Right lobe of liver (tissue), 6 donors: ENCODE results near the gene SGCG. TPM values are rescaled to one million over a fixed set of nuclear protein-coding genes. Genes with fewer than 3 reads are reported as not detected.

Experiments used
- ATAC-seq, 4 donors: fragments of 200-7000 bp; cut with Tn5 transposase; one replicate each; pipeline ENCODE4 v1.9.1; 2020; ENCODE audit warnings: mild to moderate bottlenecking in 4 of 4, moderate library complexity in 4 of 4
- DNase-seq, 3 donors: peaks; one replicate each; pipeline ENCODE4 v3.0.0-alpha.2; 2020
- H3K27ac ChIP-seq, 3 donors: fragments of 200-600 bp; one replicate each; pipeline ENCODE4 v1.8.0; 2022
- H3K27me3 ChIP-seq, 2 donors: fragments of 200-600 bp; one replicate each; pipeline ENCODE4 v1.8.0; 2022
- H3K36me3 ChIP-seq, 4 donors: fragments of 200-600 bp; sonication (generic) in 1 of 4; one replicate each; pipeline versions ENCODE4 v1.5.1 to v1.8.0; 2017 to 2022; ENCODE audit warnings: control low read depth in 1 of 4
- H3K4me1 ChIP-seq, 4 donors: fragments of 200-600 bp; sonication (generic) in 1 of 4; one replicate each; pipeline versions ENCODE4 v1.5.1 to v1.8.0; 2017 to 2022; ENCODE audit warnings: control low read depth in 1 of 4
- H3K4me3 ChIP-seq, 3 donors: fragments of 200-600 bp; one replicate each; pipeline ENCODE4 v1.8.0; 2022
- H3K9me3 ChIP-seq, 4 donors: fragments of 200-600 bp; sonication (generic) in 1 of 4; one replicate each; pipeline versions ENCODE4 v1.5.1 to v1.8.0; 2017 to 2022; ENCODE audit warnings: control low read depth in 1 of 4
- POLR2A ChIP-seq: fragments of 450-650 bp; IDR thresholded peaks from one replicate; pipeline ENCODE4 v1.6.1; 2017; ENCODE audit warnings: antibody characterized with exemption, mild to moderate bottlenecking
- WGBS: methylation state at CpG from one replicate; pipeline ENCODE4 v1.1.6; 2018; ENCODE audit warnings: low coverage, low lambda C conversion rate; ENCODE audit not compliant: insufficient coverage; ENCODE audit errors: missing lambda C conversion rate; 5-methylcytosine and 5-hydroxymethylcytosine counted together
- intact Hi-C, 2 donors: fragments of 100-400 bp; cut with DNase I; formaldehyde crosslinking; loops; one replicate each; pipeline versions ENCODE4 v1.11.2 to v1.14.1; 2022
- total RNA-seq, 6 experiments: library from RNA; depleted of rRNA in 2 of 6; stranded (reverse); fragments of >200 nt in 2 of 6; fragmentation: NEBNext Ultra II Directional in 3 of 6; extraction: Animal tissue kit (Norgen Biotek cat#: 25700) in 3 of 6; gene quantifications; one replicate each; pipeline versions ENCODE4 v1.1.0 to v1.2.4, GENCODE V29; 2016 to 2023
- TF ChIP-seq, protein P1 (sequence below), 4 donors: fragments of 200-600 bp in 3 of 4; fragments of 450-650 bp in 1 of 4; IDR thresholded peaks; one replicate each; pipeline versions ENCODE4 v1.5.1 to v1.8.0; 2016 to 2022; ENCODE audit warnings: antibody characterized with exemption in 4 of 4, mild to moderate bottlenecking in 2 of 4
- donor health status: DM: no; HTN: yes; CAD: no.
- donor health status: DM: no; HTN: no; CAD: no.
- donor health status: DM: no; HTN: no; CAD: no.
- donor health status: DM: no; HTN: yes; CAD: no.
- donor health status: DM: no; HTN: yes; CAD: no.

Gene SGCG
- total RNA-seq, 6 experiments from 2014 or later: not detected

DNA sequence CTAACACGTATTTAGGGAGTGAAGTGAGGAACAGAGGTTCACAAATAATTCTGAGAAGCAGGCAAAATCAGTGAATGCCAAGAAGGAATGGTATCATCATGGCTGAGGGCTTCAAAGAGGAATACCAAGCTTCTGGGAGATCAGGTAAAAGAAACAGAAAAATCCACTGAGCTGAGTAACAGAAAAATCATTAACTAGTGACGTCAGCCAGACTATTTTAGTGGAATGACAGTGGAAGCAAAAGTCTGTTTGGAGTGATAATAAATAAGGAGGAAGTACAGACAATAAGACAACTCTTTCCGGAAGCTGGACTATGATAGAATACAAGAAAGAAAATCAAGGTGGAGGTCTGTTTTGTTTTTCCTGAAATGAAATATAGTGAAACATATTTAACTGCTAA lies 169.2 kb downstream of the SGCG start:
- no peaks in the 10 kb centered on the region for H3K4me1 ChIP-seq
- TF ChIP-seq, protein P1, sequence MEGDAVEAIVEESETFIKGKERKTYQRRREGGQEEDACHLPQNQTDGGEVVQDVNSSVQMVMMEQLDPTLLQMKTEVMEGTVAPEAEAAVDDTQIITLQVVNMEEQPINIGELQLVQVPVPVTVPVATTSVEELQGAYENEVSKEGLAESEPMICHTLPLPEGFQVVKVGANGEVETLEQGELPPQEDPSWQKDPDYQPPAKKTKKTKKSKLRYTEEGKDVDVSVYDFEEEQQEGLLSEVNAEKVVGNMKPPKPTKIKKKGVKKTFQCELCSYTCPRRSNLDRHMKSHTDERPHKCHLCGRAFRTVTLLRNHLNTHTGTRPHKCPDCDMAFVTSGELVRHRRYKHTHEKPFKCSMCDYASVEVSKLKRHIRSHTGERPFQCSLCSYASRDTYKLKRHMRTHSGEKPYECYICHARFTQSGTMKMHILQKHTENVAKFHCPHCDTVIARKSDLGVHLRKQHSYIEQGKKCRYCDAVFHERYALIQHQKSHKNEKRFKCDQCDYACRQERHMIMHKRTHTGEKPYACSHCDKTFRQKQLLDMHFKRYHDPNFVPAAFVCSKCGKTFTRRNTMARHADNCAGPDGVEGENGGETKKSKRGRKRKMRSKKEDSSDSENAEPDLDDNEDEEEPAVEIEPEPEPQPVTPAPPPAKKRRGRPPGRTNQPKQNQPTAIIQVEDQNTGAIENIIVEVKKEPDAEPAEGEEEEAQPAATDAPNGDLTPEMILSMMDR (IDR thresholded peaks at IDR 0.05): no peak
- TF ChIP-seq POLR2A: no peak
- DNase-seq (no peak), ATAC-seq (peak in 2 of 4 donors; percentile 27 to 84)
- H3K9me3 ChIP-seq: no peaks in the 10 kb centered on the region
- no peak overlapping the region for H3K4me3 ChIP-seq
- no peak overlapping the region for H3K27ac ChIP-seq
- H3K27me3 ChIP-seq: no peaks in the 10 kb centered on the region
- no peaks in the 10 kb centered on the region for H3K36me3 ChIP-seq
- intact Hi-C loops: no loop called here
- WGBS: 63% methylated on average over 3 of the region's 3 CpGs

DNA sequence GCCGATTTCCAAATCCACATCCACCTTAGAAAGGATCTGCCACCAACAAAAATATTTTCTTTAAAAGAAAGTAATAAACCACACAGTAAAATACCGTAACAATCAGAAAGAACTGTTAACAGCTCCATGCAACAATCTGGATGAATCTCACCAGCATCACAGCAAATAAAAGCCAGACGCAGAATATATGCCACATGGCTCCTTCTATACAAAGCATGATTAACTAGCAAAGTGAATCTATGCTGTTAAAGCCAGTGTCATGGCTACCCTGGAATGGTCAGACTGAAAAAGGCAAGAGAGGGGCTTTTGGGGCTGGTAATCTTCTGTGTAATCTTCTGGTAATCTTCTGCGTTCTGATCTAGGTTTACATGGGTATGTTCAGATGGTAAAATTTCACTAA lies 171.4 kb downstream of the SGCG start:
- intact Hi-C loops: no loop called here
- no peak for TF ChIP-seq POLR2A
- TF ChIP-seq, protein P1 (IDR thresholded peaks at IDR 0.05): no peak
- H3K27me3 ChIP-seq: no peaks in the 10 kb centered on the region
- 57% methylated on average over 4 of the region's 4 CpGs for WGBS
- DNase-seq (no peak), ATAC-seq (no peak)
- H3K9me3 ChIP-seq: no peaks in the 10 kb centered on the region
- no peaks in the 10 kb centered on the region for H3K4me1 ChIP-seq
- H3K36me3 ChIP-seq: no peaks in the 10 kb centered on the region
- no peak overlapping the region for H3K27ac ChIP-seq
- no peak overlapping the region for H3K4me3 ChIP-seq

DNA sequence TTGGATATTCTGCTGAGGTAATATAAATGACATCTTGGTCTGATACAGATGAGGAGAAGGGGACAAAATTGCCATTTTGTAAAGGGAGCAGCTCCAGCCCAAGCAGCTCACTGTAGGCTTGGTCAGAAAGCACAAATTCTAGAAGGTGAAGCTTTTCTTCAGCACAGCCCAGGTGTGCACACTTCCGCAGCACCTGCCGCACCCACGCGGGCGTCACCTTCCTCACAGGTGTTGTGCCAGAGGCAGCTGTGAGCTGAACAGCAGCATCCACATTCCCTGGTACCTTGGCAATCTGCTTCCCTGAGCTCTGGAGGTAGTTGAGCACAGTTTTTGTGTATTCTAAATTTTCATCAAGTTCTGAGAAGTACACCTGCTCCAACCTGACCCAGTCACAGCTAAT lies 173.7 kb downstream of the SGCG start:
- H3K27ac ChIP-seq: no peak overlapping the region
- no peak overlapping the region for H3K4me3 ChIP-seq
- H3K27me3 ChIP-seq: no peaks in the 10 kb centered on the region
- WGBS: no CpG with 5 or more reads among the region's 5 CpGs
- intact Hi-C loops: no loop called here
- no peaks in the 10 kb centered on the region for H3K9me3 ChIP-seq
- no peak for TF ChIP-seq POLR2A
- TF ChIP-seq, protein P1 (IDR thresholded peaks at IDR 0.05): no peak
- H3K36me3 ChIP-seq: no peaks in the 10 kb centered on the region
- no peak for ATAC-seq
- no peaks in the 10 kb centered on the region for H3K4me1 ChIP-seq
- DNase-seq: no peak

- no peak overlapping the region for H3K4me3 ChIP-seq
- DNase-seq (no peak), ATAC-seq (no peak)
- no peaks in the 10 kb centered on the region for H3K36me3 ChIP-seq
- WGBS: no CpG with 5 or more reads among the region's 2 CpGs
- no peaks in the 10 kb centered on the region for H3K9me3 ChIP-seq
- no peaks in the 10 kb centered on the region for H3K4me1 ChIP-seq
- intact Hi-C loops: no loop called here
- no peaks in the 10 kb centered on the region for H3K27me3 ChIP-seq
- no peak overlapping the region for H3K27ac ChIP-seq
- TF ChIP-seq, protein P1 (IDR thresholded peaks at IDR 0.05): no peak
- TF ChIP-seq POLR2A: no peak
These were observed 175.6 kb downstream of the SGCG start for GRCh38 chr13:23356368-23356767.

GRCh38 chr13:23357349-23357748 lies 176.6 kb downstream of the SGCG start:
- no peak for TF ChIP-seq POLR2A
- TF ChIP-seq, protein P1 (IDR thresholded peaks at IDR 0.05): no peak

More at GRCh38 chr13:23357349-23357748, 176.6 kb downstream of the SGCG start:
- intact Hi-C loops: no loop called here
- DNase-seq: no peak
- no peak for ATAC-seq
- H3K27ac ChIP-seq: no peak overlapping the region
- H3K36me3 ChIP-seq: no peaks in the 10 kb centered on the region
- H3K27me3 ChIP-seq: no peaks in the 10 kb centered on the region
- no peaks in the 10 kb centered on the region for H3K9me3 ChIP-seq
- H3K4me1 ChIP-seq: no peaks in the 10 kb centered on the region
- H3K4me3 ChIP-seq: no peak overlapping the region
- 100% methylated on average over 1 of the region's 1 CpG for WGBS
